ENCODE measurements around the gene FGL2.

DNA sequence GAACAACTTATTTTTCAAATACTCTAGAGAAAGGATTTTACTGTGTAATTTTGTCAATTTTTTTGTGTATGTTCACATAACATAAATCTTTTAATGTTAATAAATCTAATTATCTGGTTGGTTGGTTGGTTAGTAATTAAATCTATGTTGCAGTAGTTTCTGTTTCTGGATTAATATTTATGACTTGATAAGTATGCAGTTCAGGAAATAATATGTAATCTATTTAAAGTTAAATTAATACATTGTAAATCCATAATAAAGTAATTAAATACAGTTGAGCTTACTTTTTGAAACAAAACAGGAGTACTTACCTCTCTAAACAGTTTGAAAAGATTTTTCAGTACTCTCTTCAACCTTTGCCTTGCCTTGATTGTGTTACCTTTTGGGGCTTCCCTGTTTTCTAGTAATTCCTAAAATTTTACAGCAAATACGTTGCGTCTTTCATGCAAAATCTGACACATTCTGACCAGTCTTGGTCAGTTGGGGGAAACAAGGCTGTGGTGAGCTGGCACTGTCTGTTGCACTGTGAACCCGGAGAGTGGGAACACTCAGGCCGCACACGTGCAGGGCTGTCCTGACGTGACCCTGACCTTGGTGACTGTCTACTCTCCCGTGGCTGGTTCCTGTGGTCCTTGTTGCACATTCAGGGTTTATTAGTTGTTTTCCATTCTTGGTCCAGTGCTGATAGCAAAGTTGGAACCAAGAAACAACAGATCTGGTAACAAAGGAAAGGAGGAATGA is 45.6 kb upstream of the FGL2 start:
- no peak for TF ChIP-seq ZNF331 (CRISPR knock-in tag; IDR thresholded peaks at IDR 0.05; ENCODE audit: low read depth)
- TF ChIP-seq, protein P1, sequence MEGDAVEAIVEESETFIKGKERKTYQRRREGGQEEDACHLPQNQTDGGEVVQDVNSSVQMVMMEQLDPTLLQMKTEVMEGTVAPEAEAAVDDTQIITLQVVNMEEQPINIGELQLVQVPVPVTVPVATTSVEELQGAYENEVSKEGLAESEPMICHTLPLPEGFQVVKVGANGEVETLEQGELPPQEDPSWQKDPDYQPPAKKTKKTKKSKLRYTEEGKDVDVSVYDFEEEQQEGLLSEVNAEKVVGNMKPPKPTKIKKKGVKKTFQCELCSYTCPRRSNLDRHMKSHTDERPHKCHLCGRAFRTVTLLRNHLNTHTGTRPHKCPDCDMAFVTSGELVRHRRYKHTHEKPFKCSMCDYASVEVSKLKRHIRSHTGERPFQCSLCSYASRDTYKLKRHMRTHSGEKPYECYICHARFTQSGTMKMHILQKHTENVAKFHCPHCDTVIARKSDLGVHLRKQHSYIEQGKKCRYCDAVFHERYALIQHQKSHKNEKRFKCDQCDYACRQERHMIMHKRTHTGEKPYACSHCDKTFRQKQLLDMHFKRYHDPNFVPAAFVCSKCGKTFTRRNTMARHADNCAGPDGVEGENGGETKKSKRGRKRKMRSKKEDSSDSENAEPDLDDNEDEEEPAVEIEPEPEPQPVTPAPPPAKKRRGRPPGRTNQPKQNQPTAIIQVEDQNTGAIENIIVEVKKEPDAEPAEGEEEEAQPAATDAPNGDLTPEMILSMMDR (conservative IDR thresholded peaks at IDR 0.05; ENCODE audit: low read depth in 2 of 2): no peak
- TF ChIP-seq EZH2phosphoT487 (IDR thresholded peaks at IDR 0.05; ENCODE audit: unreplicated experiment): no peak
- no peak for TF ChIP-seq EZH2 (IDR thresholded peaks at IDR 0.05; ENCODE audit: low read depth, unreplicated experiment)
- no peak for TF ChIP-seq CREB1 (CRISPR knock-in tag; IDR thresholded peaks at IDR 0.05; ENCODE audit: low read depth)
- TF ChIP-seq, protein P2, sequence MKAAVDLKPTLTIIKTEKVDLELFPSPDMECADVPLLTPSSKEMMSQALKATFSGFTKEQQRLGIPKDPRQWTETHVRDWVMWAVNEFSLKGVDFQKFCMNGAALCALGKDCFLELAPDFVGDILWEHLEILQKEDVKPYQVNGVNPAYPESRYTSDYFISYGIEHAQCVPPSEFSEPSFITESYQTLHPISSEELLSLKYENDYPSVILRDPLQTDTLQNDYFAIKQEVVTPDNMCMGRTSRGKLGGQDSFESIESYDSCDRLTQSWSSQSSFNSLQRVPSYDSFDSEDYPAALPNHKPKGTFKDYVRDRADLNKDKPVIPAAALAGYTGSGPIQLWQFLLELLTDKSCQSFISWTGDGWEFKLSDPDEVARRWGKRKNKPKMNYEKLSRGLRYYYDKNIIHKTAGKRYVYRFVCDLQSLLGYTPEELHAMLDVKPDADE (IDR thresholded peaks at IDR 0.05): no peak
- TF ChIP-seq, protein P3, sequence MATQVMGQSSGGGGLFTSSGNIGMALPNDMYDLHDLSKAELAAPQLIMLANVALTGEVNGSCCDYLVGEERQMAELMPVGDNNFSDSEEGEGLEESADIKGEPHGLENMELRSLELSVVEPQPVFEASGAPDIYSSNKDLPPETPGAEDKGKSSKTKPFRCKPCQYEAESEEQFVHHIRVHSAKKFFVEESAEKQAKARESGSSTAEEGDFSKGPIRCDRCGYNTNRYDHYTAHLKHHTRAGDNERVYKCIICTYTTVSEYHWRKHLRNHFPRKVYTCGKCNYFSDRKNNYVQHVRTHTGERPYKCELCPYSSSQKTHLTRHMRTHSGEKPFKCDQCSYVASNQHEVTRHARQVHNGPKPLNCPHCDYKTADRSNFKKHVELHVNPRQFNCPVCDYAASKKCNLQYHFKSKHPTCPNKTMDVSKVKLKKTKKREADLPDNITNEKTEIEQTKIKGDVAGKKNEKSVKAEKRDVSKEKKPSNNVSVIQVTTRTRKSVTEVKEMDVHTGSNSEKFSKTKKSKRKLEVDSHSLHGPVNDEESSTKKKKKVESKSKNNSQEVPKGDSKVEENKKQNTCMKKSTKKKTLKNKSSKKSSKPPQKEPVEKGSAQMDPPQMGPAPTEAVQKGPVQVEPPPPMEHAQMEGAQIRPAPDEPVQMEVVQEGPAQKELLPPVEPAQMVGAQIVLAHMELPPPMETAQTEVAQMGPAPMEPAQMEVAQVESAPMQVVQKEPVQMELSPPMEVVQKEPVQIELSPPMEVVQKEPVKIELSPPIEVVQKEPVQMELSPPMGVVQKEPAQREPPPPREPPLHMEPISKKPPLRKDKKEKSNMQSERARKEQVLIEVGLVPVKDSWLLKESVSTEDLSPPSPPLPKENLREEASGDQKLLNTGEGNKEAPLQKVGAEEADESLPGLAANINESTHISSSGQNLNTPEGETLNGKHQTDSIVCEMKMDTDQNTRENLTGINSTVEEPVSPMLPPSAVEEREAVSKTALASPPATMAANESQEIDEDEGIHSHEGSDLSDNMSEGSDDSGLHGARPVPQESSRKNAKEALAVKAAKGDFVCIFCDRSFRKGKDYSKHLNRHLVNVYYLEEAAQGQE (IDR thresholded peaks at IDR 0.05; ENCODE audit: unreplicated experiment): no peak
- TF ChIP-seq POLR2AphosphoS5 (IDR thresholded peaks at IDR 0.05; ENCODE audit: low read depth): no peak
- no peak for TF ChIP-seq ZNF114 (CRISPR knock-in tag; IDR thresholded peaks at IDR 0.05)
- TF ChIP-seq NANOG (IDR thresholded peaks at IDR 0.05; ENCODE audit: borderline replicate concordance): no peak
- TF ChIP-seq JUNB (IDR thresholded peaks at IDR 0.05; ENCODE audit: unreplicated experiment): no peak
- no peak for TF ChIP-seq STAT1 (IDR thresholded peaks at IDR 0.05; ENCODE audit: unreplicated experiment)
- TF ChIP-seq, protein P4, sequence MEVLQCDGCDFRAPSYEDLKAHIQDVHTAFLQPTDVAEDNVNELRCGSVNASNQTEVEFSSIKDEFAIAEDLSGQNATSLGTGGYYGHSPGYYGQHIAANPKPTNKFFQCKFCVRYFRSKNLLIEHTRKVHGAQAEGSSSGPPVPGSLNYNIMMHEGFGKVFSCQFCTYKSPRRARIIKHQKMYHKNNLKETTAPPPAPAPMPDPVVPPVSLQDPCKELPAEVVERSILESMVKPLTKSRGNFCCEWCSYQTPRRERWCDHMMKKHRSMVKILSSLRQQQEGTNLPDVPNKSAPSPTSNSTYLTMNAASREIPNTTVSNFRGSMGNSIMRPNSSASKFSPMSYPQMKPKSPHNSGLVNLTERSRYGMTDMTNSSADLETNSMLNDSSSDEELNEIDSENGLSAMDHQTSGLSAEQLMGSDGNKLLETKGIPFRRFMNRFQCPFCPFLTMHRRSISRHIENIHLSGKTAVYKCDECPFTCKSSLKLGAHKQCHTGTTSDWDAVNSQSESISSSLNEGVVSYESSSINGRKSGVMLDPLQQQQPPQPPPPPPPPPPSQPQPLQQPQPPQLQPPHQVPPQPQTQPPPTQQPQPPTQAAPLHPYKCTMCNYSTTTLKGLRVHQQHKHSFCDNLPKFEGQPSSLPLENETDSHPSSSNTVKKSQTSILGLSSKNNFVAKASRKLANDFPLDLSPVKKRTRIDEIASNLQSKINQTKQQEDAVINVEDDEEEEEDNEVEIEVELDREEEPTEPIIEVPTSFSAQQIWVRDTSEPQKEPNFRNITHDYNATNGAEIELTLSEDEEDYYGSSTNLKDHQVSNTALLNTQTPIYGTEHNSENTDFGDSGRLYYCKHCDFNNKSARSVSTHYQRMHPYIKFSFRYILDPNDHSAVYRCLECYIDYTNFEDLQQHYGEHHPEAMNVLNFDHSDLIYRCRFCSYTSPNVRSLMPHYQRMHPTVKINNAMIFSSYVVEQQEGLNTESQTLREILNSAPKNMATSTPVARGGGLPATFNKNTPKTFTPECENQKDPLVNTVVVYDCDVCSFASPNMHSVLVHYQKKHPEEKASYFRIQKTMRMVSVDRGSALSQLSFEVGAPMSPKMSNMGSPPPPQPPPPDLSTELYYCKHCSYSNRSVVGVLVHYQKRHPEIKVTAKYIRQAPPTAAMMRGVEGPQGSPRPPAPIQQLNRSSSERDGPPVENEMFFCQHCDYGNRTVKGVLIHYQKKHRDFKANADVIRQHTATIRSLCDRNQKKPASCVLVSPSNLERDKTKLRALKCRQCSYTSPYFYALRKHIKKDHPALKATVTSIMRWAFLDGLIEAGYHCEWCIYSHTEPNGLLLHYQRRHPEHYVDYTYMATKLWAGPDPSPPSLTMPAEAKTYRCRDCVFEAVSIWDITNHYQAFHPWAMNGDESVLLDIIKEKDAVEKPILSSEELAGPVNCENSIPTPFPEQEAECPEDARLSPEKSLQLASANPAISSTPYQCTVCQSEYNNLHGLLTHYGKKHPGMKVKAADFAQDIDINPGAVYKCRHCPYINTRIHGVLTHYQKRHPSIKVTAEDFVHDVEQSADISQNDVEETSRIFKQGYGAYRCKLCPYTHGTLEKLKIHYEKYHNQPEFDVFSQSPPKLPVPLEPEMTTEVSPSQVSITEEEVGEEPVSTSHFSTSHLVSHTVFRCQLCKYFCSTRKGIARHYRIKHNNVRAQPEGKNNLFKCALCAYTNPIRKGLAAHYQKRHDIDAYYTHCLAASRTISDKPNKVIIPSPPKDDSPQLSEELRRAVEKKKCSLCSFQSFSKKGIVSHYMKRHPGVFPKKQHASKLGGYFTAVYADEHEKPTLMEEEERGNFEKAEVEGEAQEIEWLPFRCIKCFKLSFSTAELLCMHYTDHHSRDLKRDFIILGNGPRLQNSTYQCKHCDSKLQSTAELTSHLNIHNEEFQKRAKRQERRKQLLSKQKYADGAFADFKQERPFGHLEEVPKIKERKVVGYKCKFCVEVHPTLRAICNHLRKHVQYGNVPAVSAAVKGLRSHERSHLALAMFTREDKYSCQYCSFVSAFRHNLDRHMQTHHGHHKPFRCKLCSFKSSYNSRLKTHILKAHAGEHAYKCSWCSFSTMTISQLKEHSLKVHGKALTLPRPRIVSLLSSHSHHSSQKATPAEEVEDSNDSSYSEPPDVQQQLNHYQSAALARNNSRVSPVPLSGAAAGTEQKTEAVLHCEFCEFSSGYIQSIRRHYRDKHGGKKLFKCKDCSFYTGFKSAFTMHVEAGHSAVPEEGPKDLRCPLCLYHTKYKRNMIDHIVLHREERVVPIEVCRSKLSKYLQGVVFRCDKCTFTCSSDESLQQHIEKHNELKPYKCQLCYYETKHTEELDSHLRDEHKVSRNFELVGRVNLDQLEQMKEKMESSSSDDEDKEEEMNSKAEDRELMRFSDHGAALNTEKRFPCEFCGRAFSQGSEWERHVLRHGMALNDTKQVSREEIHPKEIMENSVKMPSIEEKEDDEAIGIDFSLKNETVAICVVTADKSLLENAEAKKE (CRISPR knock-in tag; IDR thresholded peaks at IDR 0.05): no peak

Data from GM23338 (cell line).